ENCODE data around the gene HDDC3.
A peak's percentile ranks its signal among the peaks of the same experiment; 100 is the strongest.

Gene HDDC3

GRCh38 chr15:90953947-90954711 is 21.8 kb upstream of the HDDC3 start:
- no peak for DNase-seq (ENCODE audit: low spot score)

GRCh38 chr15:90952901-90953677 is 20.7 kb upstream of the HDDC3 start:
- no peak for DNase-seq (ENCODE audit: low spot score)

- no peak for DNase-seq (ENCODE audit: low spot score)
Observed at GRCh38 chr15:90950676-90951075, 18.3 kb upstream of the HDDC3 start.

DNA sequence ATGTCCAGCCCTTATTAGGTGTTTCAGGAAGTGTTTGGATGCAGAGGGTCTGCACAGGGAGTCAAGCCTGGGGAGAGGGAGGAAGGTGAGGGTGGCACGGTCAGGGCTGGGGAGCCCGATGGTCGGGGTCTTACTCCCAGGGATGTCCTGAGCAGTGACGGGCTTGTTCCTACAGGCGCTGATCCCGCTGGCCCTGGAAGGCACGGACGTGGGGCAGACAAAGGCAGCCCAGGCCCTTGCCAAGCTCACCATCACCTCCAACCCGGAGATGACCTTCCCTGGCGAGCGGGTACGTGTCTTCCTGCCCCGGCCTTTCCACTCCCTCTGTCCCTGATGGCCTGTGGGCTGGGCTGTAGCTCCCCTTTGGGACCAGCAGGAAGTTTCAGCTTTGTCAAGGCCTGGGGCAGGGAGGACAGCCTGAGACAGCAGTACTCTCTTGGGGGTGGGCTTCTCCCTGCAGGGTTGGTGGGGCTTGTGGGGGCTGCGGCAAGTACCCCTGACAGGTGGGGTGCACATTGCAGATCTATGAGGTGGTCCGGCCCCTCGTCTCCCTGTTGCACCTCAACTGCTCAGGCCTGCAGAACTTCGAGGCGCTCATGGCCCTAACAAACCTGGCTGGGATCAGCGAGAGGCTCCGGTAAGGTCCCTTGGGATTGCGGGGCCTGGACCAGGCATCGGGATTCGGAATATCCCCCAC is 17.8 kb upstream of the HDDC3 start:
- DNase-seq (ENCODE audit: low spot score) = no peak

- DNase-seq (ENCODE audit: low spot score) = no peak
Observed at GRCh38 chr15:90948506-90948905, 16.2 kb upstream of the HDDC3 start.

- DNase-seq (ENCODE audit: low spot score) = no peak
Observed at GRCh38 chr15:90947577-90948357, 15.4 kb upstream of the HDDC3 start.

DNA sequence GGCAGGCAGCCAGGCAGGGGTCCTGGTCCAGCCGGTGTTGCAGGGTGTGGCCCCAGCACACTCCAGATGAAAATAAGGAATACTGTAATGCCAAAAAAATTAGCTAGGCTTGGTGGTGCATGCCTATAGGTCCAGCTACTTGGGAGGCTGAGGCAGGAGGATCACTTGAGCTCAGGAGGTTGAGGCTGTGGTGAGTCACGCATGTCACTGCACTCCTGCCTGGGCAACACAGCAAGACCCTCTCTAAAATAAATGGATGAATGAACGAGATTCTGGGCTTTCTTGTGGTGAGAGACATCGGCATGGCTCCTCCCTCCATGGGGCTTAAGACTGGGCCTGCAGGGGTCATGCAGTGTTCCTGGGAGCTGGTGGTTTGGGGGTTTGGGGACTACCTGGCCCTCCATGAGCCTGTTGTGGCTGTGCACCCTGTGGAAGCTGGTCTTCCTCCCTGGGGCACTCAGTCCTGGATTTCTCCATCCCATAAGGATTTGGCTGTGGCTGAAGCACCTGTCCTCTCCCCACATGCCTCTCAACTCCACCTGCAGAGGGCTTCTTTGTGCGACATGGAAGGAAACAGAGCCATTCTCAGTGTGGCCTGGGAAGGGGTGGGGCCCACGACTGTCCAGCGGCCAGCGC is 14.7 kb upstream of the HDDC3 start:
- no peak for DNase-seq (ENCODE audit: low spot score)

GRCh38 chr15:90946538-90946937 is 14.2 kb upstream of the HDDC3 start:
- DNase-seq (ENCODE audit: low spot score) = no peak

DNA sequence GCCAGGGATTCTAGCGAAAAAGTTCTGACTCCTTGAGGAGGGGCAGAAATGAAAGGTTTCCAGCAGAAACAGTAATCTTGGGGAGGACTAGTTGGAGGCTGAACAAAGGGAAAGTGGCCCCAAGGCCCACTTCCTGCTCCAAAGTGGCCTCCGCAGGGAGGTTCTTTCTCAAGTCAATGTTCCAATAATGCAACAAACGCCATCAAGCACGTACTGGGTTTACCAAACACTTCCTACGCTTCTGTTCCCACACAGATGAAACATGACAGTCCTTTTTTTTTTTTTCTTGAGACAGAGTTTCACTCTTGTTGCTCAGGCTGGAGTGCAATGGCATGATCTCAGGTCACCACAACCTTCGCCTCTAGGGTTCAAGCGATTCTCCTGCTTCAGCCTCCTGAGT is 12.7 kb upstream of the HDDC3 start:
- DNase-seq (ENCODE audit: low spot score) = no peak

DNA sequence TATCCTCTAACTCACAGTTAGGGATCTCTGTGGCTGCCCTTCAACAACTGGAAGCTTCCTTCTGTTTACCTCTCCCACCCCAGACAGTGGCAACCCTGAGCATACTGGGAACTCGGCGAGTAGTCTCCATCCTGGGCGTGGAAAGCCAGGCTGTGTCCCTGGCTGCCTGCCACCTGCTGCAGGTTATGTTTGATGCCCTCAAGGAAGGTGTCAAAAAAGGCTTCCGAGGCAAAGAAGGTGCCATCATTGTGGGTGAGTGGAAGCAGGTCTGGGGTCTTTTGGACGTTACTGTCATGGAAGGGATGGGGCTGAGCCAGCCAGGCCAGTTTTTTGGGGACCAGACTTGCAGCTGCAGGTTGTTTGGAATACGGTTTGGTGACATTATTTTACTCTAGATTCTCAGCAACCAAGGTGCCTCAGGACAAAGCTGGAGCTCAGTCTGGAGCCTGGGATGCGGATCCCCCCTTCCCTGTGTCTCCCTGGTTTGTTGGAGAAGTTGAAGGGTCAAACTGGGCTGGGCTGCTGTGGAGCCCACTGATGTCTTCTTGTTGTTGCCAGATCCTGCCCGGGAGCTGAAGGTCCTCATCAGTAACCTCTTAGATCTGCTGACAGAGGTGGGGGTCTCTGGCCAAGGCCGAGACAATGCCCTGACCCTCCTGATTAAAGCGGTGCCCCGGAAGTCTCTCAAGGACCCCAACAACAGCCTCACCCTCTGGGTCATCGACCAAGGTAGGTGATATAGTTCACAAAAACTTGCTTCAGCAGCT is 10.2 kb upstream of the HDDC3 start:
- no peak for DNase-seq (ENCODE audit: low spot score)

GRCh38 chr15:90941038-90941437 is 8.7 kb upstream of the HDDC3 start:
- DNase-seq (ENCODE audit: low spot score) = no peak

GRCh38 chr15:90939756-90940155 is 7.4 kb upstream of the HDDC3 start:
- no peak for DNase-seq (ENCODE audit: low spot score)

DNA sequence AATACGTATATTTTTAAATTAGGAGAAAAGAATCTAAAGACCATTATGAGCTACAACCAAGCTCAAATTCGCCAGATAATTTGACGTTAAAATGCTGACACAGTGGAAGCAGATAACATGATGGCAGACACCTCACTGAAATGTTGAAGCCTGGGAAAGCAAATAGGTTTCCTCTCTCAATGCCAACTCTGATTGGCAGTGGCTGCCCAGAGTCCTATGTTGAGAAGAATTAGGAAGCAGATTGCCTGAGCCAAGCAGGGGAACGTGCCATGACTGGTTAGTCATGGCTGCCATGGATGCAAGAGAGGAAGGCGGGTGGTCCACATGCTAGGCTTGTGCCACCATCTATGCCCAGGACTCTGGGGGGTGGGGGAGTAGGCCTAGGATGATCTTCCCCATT is 5.9 kb upstream of the HDDC3 start:
- DNase-seq (ENCODE audit: low spot score) = no peak

- DNase-seq (ENCODE audit: low spot score) = no peak
Observed at GRCh38 chr15:90936823-90937222, 4.5 kb upstream of the HDDC3 start.

- DNase-seq (ENCODE audit: low spot score) = peak; percentile 97
Observed at GRCh38 chr15:90934949-90935751, 2.8 kb upstream of the HDDC3 start, which contains the start of gene UNC45A. Gene UNC45A, plus strand, starts transcription at chr15:90935285. Its CDS starts 40 bp downstream, at chr15:90935325.

DNA sequence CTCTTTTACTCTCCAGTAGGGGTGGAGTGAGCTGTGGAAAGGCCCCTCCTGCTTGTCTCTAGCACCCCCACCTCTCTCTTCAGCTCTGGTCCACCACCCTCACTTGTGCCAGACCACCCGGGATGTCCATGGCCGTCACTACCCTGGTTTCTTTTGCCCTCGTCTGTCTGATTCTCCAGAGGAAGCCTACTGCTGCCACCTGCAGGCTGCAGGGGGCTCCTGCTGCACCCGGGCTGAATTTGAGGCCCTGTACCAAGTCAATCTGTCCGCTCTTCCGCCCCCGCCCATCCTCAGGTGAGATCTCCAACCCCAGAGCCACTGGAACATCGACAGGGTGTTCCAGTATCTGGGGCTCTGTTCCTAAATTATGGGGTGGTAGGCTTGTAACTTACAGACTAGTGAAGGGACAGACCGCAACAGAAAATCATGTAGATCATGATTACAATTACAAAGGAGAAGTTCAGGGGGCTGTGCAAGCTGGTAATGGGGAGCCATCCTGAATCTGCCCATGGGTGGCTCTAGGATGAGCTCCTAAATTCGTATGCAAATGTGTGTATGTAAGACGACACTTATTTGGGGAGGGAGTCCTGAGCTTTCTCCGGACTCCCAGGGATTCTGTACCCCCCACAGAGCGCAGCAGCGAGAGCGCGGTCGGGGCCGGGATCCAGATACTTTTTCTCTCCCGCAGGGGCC is 2.1 kb upstream of the HDDC3 start:
- DNase-seq (ENCODE audit: low spot score) = peak; percentile 98

DNA sequence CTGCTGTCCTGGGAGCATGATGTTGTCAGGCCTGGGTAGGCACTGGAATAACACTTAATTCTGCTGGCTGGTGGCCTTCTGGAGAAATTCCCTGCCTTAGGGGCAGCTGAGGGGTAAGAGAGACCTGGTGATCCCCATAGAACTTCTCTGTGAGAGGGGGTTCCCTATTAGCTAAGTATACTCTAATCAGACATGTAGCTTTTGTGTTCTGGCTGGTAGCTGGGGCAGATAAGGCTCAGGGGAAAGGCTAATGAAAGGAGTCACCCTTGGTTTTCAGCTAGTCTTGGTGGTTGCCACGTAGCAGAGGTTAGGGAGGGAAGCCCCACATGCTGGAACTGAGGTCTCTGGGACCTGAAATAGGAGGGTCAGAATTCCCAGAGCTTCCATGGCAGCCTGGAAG is 952 bp upstream of the HDDC3 start:
- no peak for DNase-seq (ENCODE audit: low spot score)

GRCh38 chr15:90932660-90932991 is 277 bp upstream of the HDDC3 start:
- no peak for DNase-seq (ENCODE audit: low spot score)

- DNase-seq (ENCODE audit: low spot score) = no peak
Observed at GRCh38 chr15:90931575-90931827, 848 bp downstream of the HDDC3 start.

Measured in HuH-7 (cell line).